Natural killer cell (primary cell): ENCODE measurements around the gene CDH13. TPM values are rescaled to one million over a fixed set of nuclear protein-coding genes. Genes with fewer than 3 reads are reported as not detected.

ENCODE experiments used
- ATAC-seq, 3 donors: fragments of 150-1000 bp in 2 of 3; fragments of 200-7000 bp in 1 of 3; cut with Tn5 transposase; 1 replicate in 1 of 3; 2 replicates in 2 of 3; pipeline ENCODE4 v1.10.0; 2021; ENCODE audit warnings: mild to moderate bottlenecking in 2 of 3, moderate library complexity in 2 of 3
- DNase-seq, 2 donors: peaks; one replicate each; pipeline versions ENCODE4 v3.0.0 to v3.0.0-alpha.2; 2013 to 2021; ENCODE audit warnings: mixed read lengths in 1 of 2
- H3K27ac ChIP-seq: one replicate; pipeline ENCODE4 v1.5.1; 2013; ENCODE audit warnings: mild to moderate bottlenecking, low read length
- H3K27me3 ChIP-seq: one replicate; pipeline ENCODE4 v1.6.1; 2013; ENCODE audit warnings: low read length; ENCODE audit not compliant: control insufficient read depth, insufficient read depth
- H3K36me3 ChIP-seq: one replicate; pipeline ENCODE4 v1.6.1; 2013; ENCODE audit warnings: low read length; ENCODE audit not compliant: control insufficient read depth, insufficient read depth
- H3K4me1 ChIP-seq: one replicate; pipeline ENCODE4 v1.6.1; 2013; ENCODE audit warnings: low read length; ENCODE audit not compliant: control insufficient read depth, insufficient read depth
- H3K4me3 ChIP-seq: one replicate; pipeline ENCODE4 v1.5.1; 2013; ENCODE audit warnings: low read length
- H3K9me3 ChIP-seq: one replicate; pipeline ENCODE4 v1.6.1; 2013; ENCODE audit warnings: low read length; ENCODE audit not compliant: control insufficient read depth, insufficient read depth
- H3K27ac Mint-ChIP-seq, 2 donors: one replicate each; pipeline ENCODE4 v1.8.0; 2022; ENCODE audit warnings: mild to moderate bottlenecking in 2 of 2, mixed read lengths in 2 of 2, moderate library complexity in 1 of 2
- H3K27me3 Mint-ChIP-seq, 2 donors: one replicate each; pipeline ENCODE4 v1.8.0; 2022; ENCODE audit warnings: low read depth in 2 of 2, mixed read lengths in 2 of 2
- H3K36me3 Mint-ChIP-seq: one replicate; pipeline ENCODE4 v1.8.0; 2022; ENCODE audit warnings: mixed read lengths
- H3K4me1 Mint-ChIP-seq, 2 donors: one replicate each; pipeline ENCODE4 v1.8.0; 2022; ENCODE audit warnings: mixed read lengths in 2 of 2
- H3K4me3 Mint-ChIP-seq: one replicate; pipeline ENCODE4 v1.8.0; 2022; ENCODE audit warnings: mild to moderate bottlenecking, moderate library complexity, mixed read lengths
- H3K9me3 Mint-ChIP-seq, 2 donors: one replicate each; pipeline ENCODE4 v1.8.0; 2022; ENCODE audit warnings: mixed read lengths in 2 of 2
- WGBS: methylation state at CpG from one replicate; pipeline ENCODE4 v1.1.7; 2013; ENCODE audit warnings: missing lambda C conversion rate; ENCODE audit not compliant: insufficient coverage; 5-methylcytosine and 5-hydroxymethylcytosine counted together
- intact Hi-C: fragments of 100-400 bp; cut with micrococcal nuclease; formaldehyde crosslinking; loops from one replicate; pipeline ENCODE4 v1.14.2; 2022
- total RNA-seq, 4 donors: library from RNA; stranded (reverse); fragments of 120-200 nt in 1 of 4; gene quantifications; one replicate each; pipeline versions ENCODE4 v1.2.3 to v1.2.4, GENCODE V29; 2013 to 2022
- TF ChIP-seq, protein P1 (sequence below): fragments of 200-600 bp; IDR thresholded peaks from one replicate; pipeline ENCODE4 v1.8.0; 2022; ENCODE audit warnings: antibody characterized with exemption

Gene CDH13
- total RNA-seq, 3 donors from 2014 or later (not counting 1 experiment from before 2014, with no cell fraction given): not detected

DNA sequence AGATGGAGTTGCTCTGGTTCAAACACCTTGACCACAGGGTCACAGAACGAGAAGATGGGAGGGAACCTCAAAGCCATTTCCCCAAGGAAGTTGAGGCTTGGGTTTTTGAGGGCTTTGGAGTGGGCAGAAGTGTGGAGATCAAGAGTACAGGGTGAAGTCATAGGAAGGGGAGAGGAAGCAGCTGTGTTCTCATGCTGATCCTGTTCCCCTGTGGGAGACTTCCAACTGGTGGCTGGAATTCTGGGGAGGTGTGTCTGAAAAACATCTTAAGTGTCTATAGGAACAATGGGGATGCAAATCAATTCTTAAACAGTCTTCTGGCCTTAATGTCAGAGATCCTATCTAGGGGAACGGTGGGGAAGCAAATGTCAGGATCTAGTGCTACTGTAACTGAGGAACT, 1142.2 kb downstream of the CDH13 start:
- Histone ChIP-seq H3K27ac (no peak overlapping the region), H3K4me1 (no peaks in the 10 kb centered on the region), H3K27me3 (no peaks in the 10 kb centered on the region), H3K9me3 (no peaks in the 10 kb centered on the region), H3K4me3 (no peak overlapping the region), H3K36me3 (no peaks in the 10 kb centered on the region)
- H3K27ac Mint-ChIP-seq: no peak overlapping the region
- H3K36me3 Mint-ChIP-seq: no peaks in the 10 kb centered on the region
- no peak for ATAC-seq
- peaks cover 13 to 14% of the 10 kb centered on the region in 2 donors for H3K27me3 Mint-ChIP-seq
- TF ChIP-seq, protein P1, sequence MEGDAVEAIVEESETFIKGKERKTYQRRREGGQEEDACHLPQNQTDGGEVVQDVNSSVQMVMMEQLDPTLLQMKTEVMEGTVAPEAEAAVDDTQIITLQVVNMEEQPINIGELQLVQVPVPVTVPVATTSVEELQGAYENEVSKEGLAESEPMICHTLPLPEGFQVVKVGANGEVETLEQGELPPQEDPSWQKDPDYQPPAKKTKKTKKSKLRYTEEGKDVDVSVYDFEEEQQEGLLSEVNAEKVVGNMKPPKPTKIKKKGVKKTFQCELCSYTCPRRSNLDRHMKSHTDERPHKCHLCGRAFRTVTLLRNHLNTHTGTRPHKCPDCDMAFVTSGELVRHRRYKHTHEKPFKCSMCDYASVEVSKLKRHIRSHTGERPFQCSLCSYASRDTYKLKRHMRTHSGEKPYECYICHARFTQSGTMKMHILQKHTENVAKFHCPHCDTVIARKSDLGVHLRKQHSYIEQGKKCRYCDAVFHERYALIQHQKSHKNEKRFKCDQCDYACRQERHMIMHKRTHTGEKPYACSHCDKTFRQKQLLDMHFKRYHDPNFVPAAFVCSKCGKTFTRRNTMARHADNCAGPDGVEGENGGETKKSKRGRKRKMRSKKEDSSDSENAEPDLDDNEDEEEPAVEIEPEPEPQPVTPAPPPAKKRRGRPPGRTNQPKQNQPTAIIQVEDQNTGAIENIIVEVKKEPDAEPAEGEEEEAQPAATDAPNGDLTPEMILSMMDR: no peak
- 24% methylated on average over 2 of the region's 2 CpGs for WGBS
- intact Hi-C loops: no loop called here
- no peaks in the 10 kb centered on the region for H3K9me3 Mint-ChIP-seq
- peaks cover 0 to 9% of the 10 kb centered on the region in 2 donors for H3K4me1 Mint-ChIP-seq
- H3K4me3 Mint-ChIP-seq: no peak overlapping the region
- no peak for DNase-seq

DNA sequence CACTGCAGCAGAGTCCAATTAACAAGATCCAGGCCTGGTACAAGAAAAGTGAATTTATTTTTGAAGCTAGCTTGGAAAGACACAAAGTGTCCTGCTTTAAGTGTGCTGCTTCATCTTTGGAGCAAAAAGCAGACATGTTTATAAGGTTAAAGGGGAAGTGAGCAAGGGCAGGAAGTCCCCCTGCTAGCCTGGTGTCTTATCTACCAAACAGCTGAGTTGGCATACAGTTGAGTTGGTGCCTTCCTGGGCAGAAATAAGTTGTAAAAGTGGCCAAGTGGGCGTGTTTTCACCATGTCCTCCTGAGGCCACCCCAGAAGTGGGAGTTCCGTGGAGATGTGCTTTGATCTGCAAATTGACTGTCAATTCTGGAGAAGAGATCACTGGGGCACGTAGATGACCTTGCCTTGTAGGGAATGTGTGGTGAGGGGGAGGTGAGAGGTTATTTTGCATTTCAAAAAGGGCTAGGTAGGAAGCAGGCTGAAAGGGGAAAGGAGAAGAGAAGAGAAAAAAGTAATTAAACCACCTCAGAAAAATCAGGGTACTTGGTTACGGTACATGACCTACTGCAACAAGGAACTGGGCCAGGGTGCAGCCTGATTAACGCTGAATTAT, 1142.7 kb downstream of the CDH13 start:
- ATAC-seq: no peak

DNA sequence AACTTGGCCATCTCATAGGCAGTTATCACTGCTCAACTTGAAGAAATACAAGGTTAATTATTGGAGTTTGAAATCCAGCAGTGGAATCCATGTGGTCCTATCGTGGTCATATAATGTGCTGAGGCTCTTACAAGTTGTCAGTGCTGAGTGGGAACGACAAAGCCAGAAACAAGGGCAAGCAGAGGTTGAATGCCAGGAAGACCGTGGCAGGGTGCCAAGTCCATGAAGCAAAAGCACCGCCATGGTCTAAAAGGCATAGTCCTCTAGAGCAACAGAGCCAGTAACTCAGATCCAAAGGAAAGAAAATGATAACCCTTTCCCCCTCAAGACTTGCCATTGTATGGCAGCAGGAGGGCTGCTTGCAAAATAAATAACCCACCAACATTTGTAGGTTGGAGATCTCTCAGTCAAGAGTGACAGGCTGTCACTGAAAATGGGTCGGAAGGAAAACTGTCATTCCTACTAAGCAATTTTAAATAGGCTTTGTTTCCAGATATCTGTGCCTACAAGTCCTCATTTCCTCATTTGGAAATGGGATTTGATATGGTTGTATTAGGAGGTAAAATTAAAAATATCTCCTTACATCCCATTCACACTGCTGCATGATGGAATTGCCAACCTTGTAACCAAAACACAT, 1144.7 kb downstream of the CDH13 start:
- Histone ChIP-seq H3K4me3 (no peak overlapping the region), H3K36me3 (no peaks in the 10 kb centered on the region), H3K27me3 (no peaks in the 10 kb centered on the region), H3K9me3 (no peaks in the 10 kb centered on the region), H3K4me1 (no peaks in the 10 kb centered on the region), H3K27ac (no peak overlapping the region)
- no peaks in the 10 kb centered on the region for H3K9me3 Mint-ChIP-seq
- DNase-seq (no peak), ATAC-seq (no peak)
- TF ChIP-seq, protein P1: no peak
- 87% methylated on average over 5 of the region's 5 CpGs for WGBS
- no peak overlapping the region for H3K27ac Mint-ChIP-seq
- intact Hi-C loops: no loop called here
- H3K4me1 Mint-ChIP-seq: peaks cover 0 to 9% of the 10 kb centered on the region in 2 donors
- peaks cover 10 to 18% of the 10 kb centered on the region in 2 donors for H3K27me3 Mint-ChIP-seq
- no peak overlapping the region for H3K4me3 Mint-ChIP-seq
- H3K36me3 Mint-ChIP-seq: no peaks in the 10 kb centered on the region

More for the DNA sequence above, 1142.7 kb downstream of the CDH13 start:
- H3K36me3 Mint-ChIP-seq: no peaks in the 10 kb centered on the region
- Histone ChIP-seq H3K9me3 (no peaks in the 10 kb centered on the region), H3K27ac (no peak overlapping the region), H3K36me3 (no peaks in the 10 kb centered on the region), H3K4me3 (no peak overlapping the region), H3K4me1 (no peaks in the 10 kb centered on the region), H3K27me3 (no peaks in the 10 kb centered on the region)
- peaks cover 11 to 14% of the 10 kb centered on the region in 2 donors for H3K27me3 Mint-ChIP-seq
- peaks cover 0 to 9% of the 10 kb centered on the region in 2 donors for H3K4me1 Mint-ChIP-seq
- TF ChIP-seq, protein P1: no peak
- H3K4me3 Mint-ChIP-seq: no peak overlapping the region
- intact Hi-C loops: no loop called here
- 47% methylated on average over 5 of the region's 5 CpGs for WGBS
- DNase-seq: no peak
- H3K9me3 Mint-ChIP-seq: no peaks in the 10 kb centered on the region
- H3K27ac Mint-ChIP-seq: no peak overlapping the region
